GM23338 (cell line): ENCODE data around the gene ARRDC4.

ENCODE experiments used
- CTCF ChIP-seq, 2 experiments: fragments of 200-600 bp in 1 of 2; sonication (generic) in 1 of 2; conservative IDR thresholded peaks; 2 replicates each; pipeline versions ENCODE4 v1.5.1 to v1.6.1; 2016 to 2017; ENCODE audit warnings: antibody characterized with exemption in 2 of 2, low read depth in 2 of 2, mild to moderate bottlenecking in 2 of 2, moderate library complexity in 1 of 2
- EZH2 ChIP-seq: fragments of 200-600 bp; sonication (generic); IDR thresholded peaks from one replicate; pipeline ENCODE4 v1.8.0; 2017; ENCODE audit warnings: antibody characterized with exemption, mild to moderate bottlenecking, low read depth; ENCODE audit not compliant: unreplicated experiment

GRCh38 chr15:97981058-97981457 is 20.6 kb downstream of the ARRDC4 start:
- TF ChIP-seq CTCF (conservative IDR thresholded peaks at IDR 0.05; ENCODE audit: low read depth in 2 of 2) (no peak), EZH2 (no peak)
